Endothelial cell of umbilical vein (primary cell): ENCODE measurements around the gene WDR27. TPM values are rescaled to one million over a fixed set of nuclear protein-coding genes. Genes with fewer than 3 reads are reported as not detected.

Source experiments
- BruUV-seq: library from RNA; stranded (reverse); fragments of 400-500 nt; replicated peaks from 2 replicates; lab custom pipeline; 2021; lab: Mats Ljungman, UMichigan
- CTCF ChIA-PET: fragments of 300-600, 350-600 bp; sonication (Branson Sonifier 250); formaldehyde crosslinking; loops from one replicate; lab custom pipeline; 2021; ENCODE audit warnings: antibody characterized with exemption, inconsistent platforms; lab: Charles Lee
- POLR2A ChIA-PET: fragments of 300-600, 350-600 bp; sonication (Branson Sonifier 250); formaldehyde crosslinking; loops from one replicate; lab custom pipeline; 2021; ENCODE audit warnings: antibody characterized with exemption, inconsistent platforms; lab: Charles Lee
- DNase-seq: peaks from one replicate; pipeline ENCODE4 v3.0.0-alpha.2; 2011; ENCODE audit warnings: low read depth, low spot score
- FAIRE-seq: peaks from 2 replicates; lab custom pipeline; 2011; peaks lifted over from hg19 to GRCh38; lab: Jason Lieb, UNC
- H2AFZ ChIP-seq: 2 replicates; pipeline ENCODE4 v1.6.0; 2012; ENCODE audit warnings: low read depth, low read length, control low read depth, inconsistent platforms
- H3K27ac ChIP-seq: 2 replicates; pipeline ENCODE4 v1.5.1; 2011; ENCODE audit warnings: low read depth, mild to moderate bottlenecking, control low read depth, low read length, moderate library complexity; ENCODE audit not compliant: insufficient read depth
- H3K27me3 ChIP-seq, 2 experiments: 2 replicates each; pipeline versions ENCODE4 v1.6.0 to v1.6.1; 2011; ENCODE audit warnings: low read length in 2 of 2, mixed read lengths in 1 of 2; ENCODE audit not compliant: control insufficient read depth in 2 of 2, insufficient read depth in 2 of 2
- H3K36me3 ChIP-seq, 2 experiments: 2 replicates in 1 of 2; 3 replicates in 1 of 2; pipeline ENCODE4 v1.5.1; 2011; ENCODE audit warnings: low read length in 2 of 2, mild to moderate bottlenecking in 1 of 2, moderate library complexity in 1 of 2; ENCODE audit not compliant: control insufficient read depth in 2 of 2, insufficient read depth in 2 of 2; ENCODE audit errors: extremely low read depth in 1 of 2
- H3K4me1 ChIP-seq: 3 replicates; pipeline ENCODE4 v1.5.1; 2011; ENCODE audit warnings: mild to moderate bottlenecking, low read length; ENCODE audit not compliant: control insufficient read depth, insufficient read depth; ENCODE audit errors: extremely low read depth
- H3K4me2 ChIP-seq: 2 replicates; pipeline ENCODE4 v1.6.1; 2011; ENCODE audit warnings: low read length, control low read depth, mixed read lengths; ENCODE audit not compliant: insufficient read depth
- H3K4me3 ChIP-seq, 3 experiments: fragments of 200-600 bp in 1 of 3; sonication (generic), shearing (Covaris generic) in 1 of 3; replicated peaks in 1 of 3; 2 replicates each; pipeline ENCODE4 v1.5.1; 2011 to 2016; ENCODE audit warnings: control low read depth in 3 of 3, low read length in 3 of 3, mild to moderate bottlenecking in 2 of 3, inconsistent platforms in 1 of 3, low read depth in 1 of 3, moderate library complexity in 1 of 3; ENCODE audit not compliant: insufficient read depth in 1 of 3
- H3K79me2 ChIP-seq: 2 replicates; pipeline ENCODE4 v1.6.0; 2012; ENCODE audit warnings: low read length, inconsistent platforms; ENCODE audit not compliant: control insufficient read depth, insufficient read depth
- H3K9ac ChIP-seq: replicated peaks from 2 replicates; pipeline ENCODE3; 2011; ENCODE audit warnings: low read length, control low read depth; ENCODE audit not compliant: insufficient read depth; ENCODE audit errors: extremely low read depth
- H3K9me1 ChIP-seq: replicated peaks from 3 replicates; pipeline ENCODE4 v1.6.0; 2011; ENCODE audit warnings: mild to moderate bottlenecking, low read length; ENCODE audit not compliant: control insufficient read depth, insufficient read depth; ENCODE audit errors: extremely low read depth
- H3K9me3 ChIP-seq: replicated peaks from 2 replicates; pipeline ENCODE4 v1.5.1; 2012; ENCODE audit warnings: low read length, inconsistent platforms; ENCODE audit not compliant: control insufficient read depth, insufficient read depth
- H4K20me1 ChIP-seq: replicated peaks from 2 replicates; pipeline ENCODE3; 2011; ENCODE audit warnings: mild to moderate bottlenecking, low read length; ENCODE audit not compliant: control insufficient read depth, insufficient read depth; ENCODE audit errors: extremely low read depth
- EZH2 ChIP-seq: IDR thresholded peaks from 2 replicates; pipeline ENCODE4 v1.6.1; 2012; ENCODE audit warnings: borderline replicate concordance, low read depth, mild to moderate bottlenecking, moderate library complexity, low read length, inconsistent platforms; ENCODE audit not compliant: severe bottlenecking
- FOS ChIP-seq: IDR thresholded peaks from 2 replicates; pipeline ENCODE4 v1.6.1; 2011; ENCODE audit warnings: mild to moderate bottlenecking, low read length, moderate library complexity, borderline replicate concordance; ENCODE audit not compliant: insufficient read depth
- GATA2 ChIP-seq: IDR thresholded peaks from 2 replicates; pipeline ENCODE4 v1.7.0; 2011; ENCODE audit warnings: low read depth, mild to moderate bottlenecking, moderate library complexity, mixed read lengths, low read length; ENCODE audit not compliant: insufficient read length, insufficient read depth
- JUN ChIP-seq: IDR thresholded peaks from 2 replicates; pipeline ENCODE4 v1.6.1; 2011; ENCODE audit warnings: borderline replicate concordance, low read depth; ENCODE audit not compliant: insufficient read length, insufficient read depth
- MAX ChIP-seq: IDR thresholded peaks from 2 replicates; pipeline ENCODE4 v1.6.1; 2011; ENCODE audit not compliant: insufficient read depth, insufficient read length
- MYC ChIP-seq: IDR thresholded peaks from one replicate; pipeline ENCODE4 v1.6.1; 2011; ENCODE audit warnings: mild to moderate bottlenecking, low read depth, low read length
- POLR2A ChIP-seq: IDR thresholded peaks from 2 replicates; pipeline ENCODE4 v1.6.1; 2012; ENCODE audit warnings: low read depth, mild to moderate bottlenecking, control low read depth, low read length
- POLR2AphosphoS5 ChIP-seq: IDR thresholded peaks from 2 replicates; pipeline ENCODE4 v1.6.1; 2012; ENCODE audit warnings: low read depth, mild to moderate bottlenecking, control low read depth, low read length, moderate library complexity; ENCODE audit not compliant: insufficient read depth
- dilution Hi-C: fragments of 300-500 bp; cut with MboI; formaldehyde crosslinking; loops from one replicate; pipeline ENCODE4 v1.15.0; 2019; ENCODE audit warnings: low sequenced_read_pairs; ENCODE audit not compliant: extremely low pct_ligation_motif_present
- intact Hi-C: fragments of 100-400 bp; cut with micrococcal nuclease; formaldehyde crosslinking; loops from one replicate; pipeline ENCODE4 v1.10.0; 2022
- polyA plus RNA-seq, 4 experiments: library from polyadenylated mRNA; depleted of rRNA in 3 of 4; stranded (reverse) in 3 of 4; unstranded in 1 of 4; fragments of >200 nt; gene quantifications; 2 replicates each; pipeline versions ENCODE4 v1.2.1 to v1.2.3, GENCODE V29; 2011 to 2012; ENCODE audit warnings: missing spikeins in 1 of 4
- total RNA-seq: library from RNA; stranded (reverse); gene quantifications from 2 replicates; pipeline ENCODE4 v1.2.3, GENCODE V29; 2021
- TF ChIP-seq, protein P1 (sequence below), 2 donors: IDR thresholded peaks; 1 replicate in 1 of 2; 2 replicates in 1 of 2; pipeline ENCODE4 v1.5.1; 2011; ENCODE audit warnings: low read length in 2 of 2, mild to moderate bottlenecking in 2 of 2, moderate library complexity in 2 of 2, control low read depth in 1 of 2, inconsistent platforms in 1 of 2, low read depth in 1 of 2; ENCODE audit not compliant: insufficient read depth in 1 of 2; ENCODE audit errors: extremely low read depth in 1 of 2

WDR27 gene
- total and polyA plus RNA-seq, 2 donors (not counting 3 experiments of a cell fraction or from before 2014, with no cell fraction given), result 60.1 to 69.7 TPM

- no peak for DNase-seq
- Histone ChIP-seq H3K9ac (no peak overlapping the region), H3K4me3 (no peak overlapping the region), H2AFZ (no peak overlapping the region), H3K27me3 (no peaks in the 10 kb centered on the region), H3K4me1 (no peaks in the 10 kb centered on the region), H3K9me3 (no peaks in the 10 kb centered on the region), H3K4me2 (no peak overlapping the region), H3K36me3 (no peaks in the 10 kb centered on the region), H3K27ac (no peak overlapping the region), H3K9me1 (no peaks in the 10 kb centered on the region), H3K79me2 (no peaks in the 10 kb centered on the region), H4K20me1 (no peaks in the 10 kb centered on the region)
- dilution Hi-C loops (no loop called here), intact Hi-C loops (loop anchor here (10.0 kb wide), 1 partner anchor 226 kb away; no protein-coding TSS in a partner anchor)
- no peak for FAIRE-seq
- CTCF ChIA-PET, result no interaction called here
- TF ChIP-seq JUN, result no peak
- TF ChIP-seq MAX, result no peak
- no peak for TF ChIP-seq MYC
- TF ChIP-seq POLR2A, result no peak
- no peak for TF ChIP-seq EZH2
- TF ChIP-seq POLR2AphosphoS5, result no peak
- TF ChIP-seq GATA2, result no peak
- TF ChIP-seq, protein P1, sequence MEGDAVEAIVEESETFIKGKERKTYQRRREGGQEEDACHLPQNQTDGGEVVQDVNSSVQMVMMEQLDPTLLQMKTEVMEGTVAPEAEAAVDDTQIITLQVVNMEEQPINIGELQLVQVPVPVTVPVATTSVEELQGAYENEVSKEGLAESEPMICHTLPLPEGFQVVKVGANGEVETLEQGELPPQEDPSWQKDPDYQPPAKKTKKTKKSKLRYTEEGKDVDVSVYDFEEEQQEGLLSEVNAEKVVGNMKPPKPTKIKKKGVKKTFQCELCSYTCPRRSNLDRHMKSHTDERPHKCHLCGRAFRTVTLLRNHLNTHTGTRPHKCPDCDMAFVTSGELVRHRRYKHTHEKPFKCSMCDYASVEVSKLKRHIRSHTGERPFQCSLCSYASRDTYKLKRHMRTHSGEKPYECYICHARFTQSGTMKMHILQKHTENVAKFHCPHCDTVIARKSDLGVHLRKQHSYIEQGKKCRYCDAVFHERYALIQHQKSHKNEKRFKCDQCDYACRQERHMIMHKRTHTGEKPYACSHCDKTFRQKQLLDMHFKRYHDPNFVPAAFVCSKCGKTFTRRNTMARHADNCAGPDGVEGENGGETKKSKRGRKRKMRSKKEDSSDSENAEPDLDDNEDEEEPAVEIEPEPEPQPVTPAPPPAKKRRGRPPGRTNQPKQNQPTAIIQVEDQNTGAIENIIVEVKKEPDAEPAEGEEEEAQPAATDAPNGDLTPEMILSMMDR (IDR thresholded peaks at IDR 0.05; ENCODE audit: extremely low read depth in 1 of 2, insufficient read depth in 1 of 2, low read depth in 1 of 2, low read length in 2 of 2), result no peak
- no peak for TF ChIP-seq FOS
- no TSS peak for BruUV-seq
- POLR2A ChIA-PET, result no interaction called here
Measured at GRCh38 chr6:169650241-169650958, 51.4 kb downstream of the WDR27 start.
